Activated CD4-positive, CD25-positive, alpha-beta regulatory T cell treated with anti-CD3 and anti-CD28 coated beads, Interleukin-2, amount 50 U/mL, for 24 hours (primary cell): ENCODE measurements around the gene NLRP13.

Experiments
- ATAC-seq, 2 donors: fragments of 150-1000 bp; cut with Tn5 transposase; one replicate each; pipeline ENCODE4 v1.10.0; 2021; ENCODE audit warnings: mild to moderate bottlenecking in 1 of 2, moderate library complexity in 1 of 2

Gene NLRP13

GRCh38 chr19:55898911-55899310 lies 33.2 kb downstream of the NLRP13 start:
- no peak for ATAC-seq

GRCh38 chr19:55882626-55883025 lies 49.5 kb downstream of the NLRP13 start:
- no peak for ATAC-seq

DNA sequence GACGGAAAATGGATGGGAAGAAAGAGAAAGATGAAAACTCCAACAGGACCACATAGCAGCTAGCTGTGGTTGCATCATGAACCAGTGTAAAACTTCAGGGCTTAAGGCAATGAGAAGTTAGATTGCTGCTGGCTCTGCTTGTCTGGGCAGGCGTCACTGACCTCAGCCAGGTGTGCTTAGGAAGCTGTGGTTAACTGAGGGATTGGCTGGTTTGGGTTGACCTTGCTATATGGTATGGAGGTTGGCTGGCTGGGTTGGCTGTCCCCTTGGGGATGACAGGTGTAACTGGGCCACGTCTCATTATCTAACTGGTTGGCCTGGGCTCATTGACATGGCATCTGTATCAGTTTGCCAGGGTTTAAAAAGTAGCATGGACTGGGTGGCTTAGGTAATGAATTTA lies 54.9 kb downstream of the NLRP13 start:
- ATAC-seq, result no peak

- ATAC-seq, result no peak
Observed at GRCh38 chr19:55870736-55871135, 61.4 kb downstream of the NLRP13 start.

- ATAC-seq, result no peak
Observed at GRCh38 chr19:55867101-55867500, 65.0 kb downstream of the NLRP13 start.

GRCh38 chr19:55866521-55866920 lies 65.6 kb downstream of the NLRP13 start:
- no peak for ATAC-seq

- ATAC-seq, result no peak
Observed at GRCh38 chr19:55858969-55859368, 73.2 kb downstream of the NLRP13 start.

DNA sequence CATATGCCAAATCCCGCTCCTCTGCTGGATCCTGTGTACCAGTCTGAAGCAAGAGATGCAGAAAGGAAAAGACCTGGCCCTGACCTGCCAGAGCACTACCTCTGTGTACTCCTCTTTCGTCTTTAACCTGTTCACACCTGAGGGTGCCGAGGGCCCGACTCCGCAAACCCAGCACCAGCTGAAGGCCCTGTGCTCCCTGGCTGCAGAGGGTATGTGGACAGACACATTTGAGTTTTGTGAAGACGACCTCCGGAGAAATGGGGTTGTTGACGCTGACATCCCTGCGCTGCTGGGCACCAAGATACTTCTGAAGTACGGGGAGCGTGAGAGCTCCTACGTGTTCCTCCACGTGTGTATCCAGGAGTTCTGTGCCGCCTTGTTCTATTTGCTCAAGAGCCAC lies 73.7 kb downstream of the NLRP13 start:
- no peak for ATAC-seq

DNA sequence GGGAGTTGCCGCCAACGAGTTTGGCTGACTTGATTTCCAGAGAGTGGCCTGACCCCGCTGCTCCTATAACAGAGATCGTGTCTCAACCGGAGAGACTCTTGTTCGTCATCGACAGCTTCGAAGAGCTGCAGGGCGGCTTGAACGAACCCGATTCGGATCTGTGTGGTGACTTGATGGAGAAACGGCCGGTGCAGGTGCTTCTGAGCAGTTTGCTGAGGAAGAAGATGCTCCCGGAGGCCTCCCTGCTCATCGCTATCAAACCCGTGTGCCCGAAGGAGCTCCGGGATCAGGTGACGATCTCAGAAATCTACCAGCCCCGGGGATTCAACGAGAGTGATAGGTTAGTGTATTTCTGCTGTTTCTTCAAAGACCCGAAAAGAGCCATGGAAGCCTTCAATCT lies 74.2 kb downstream of the NLRP13 start:
- no peak for ATAC-seq

DNA sequence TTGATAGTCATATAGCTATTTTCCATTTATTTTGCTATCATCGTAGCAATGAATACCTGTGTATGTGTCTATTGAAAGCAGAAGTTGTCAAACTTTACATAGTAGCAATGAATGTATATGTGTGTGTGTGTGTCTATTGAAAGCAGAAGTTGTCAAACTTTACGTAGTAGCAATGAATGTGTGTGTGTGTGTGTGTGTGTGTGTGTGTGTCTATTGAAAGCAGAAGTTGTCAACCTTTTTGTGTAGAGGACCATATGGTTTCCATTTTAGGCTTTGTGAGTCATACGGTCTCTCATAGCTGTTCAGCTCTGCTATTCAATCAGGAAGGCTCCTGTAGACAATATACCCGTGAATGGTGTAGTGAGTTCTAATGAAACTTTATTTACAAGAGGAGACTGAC lies 75.0 kb downstream of the NLRP13 start:
- no peak for ATAC-seq

DNA sequence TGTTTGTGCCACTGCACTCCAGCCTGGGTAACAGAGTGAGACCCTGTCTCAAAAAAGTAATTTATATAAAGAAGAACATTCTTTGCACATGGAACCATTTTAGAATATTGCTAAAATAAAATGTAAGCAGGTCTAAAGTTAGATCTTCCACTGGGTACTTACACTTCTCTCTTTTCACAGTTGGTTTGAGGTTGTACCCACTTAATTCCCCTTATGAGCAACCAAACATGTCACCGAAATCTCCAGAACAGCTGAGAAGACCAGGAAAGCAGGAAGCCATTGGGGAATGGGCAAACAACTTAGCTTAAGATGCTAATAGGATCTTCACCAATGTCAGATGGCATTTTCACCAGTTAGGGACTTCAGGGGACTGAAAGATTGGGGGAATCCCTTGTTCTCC lies 77.0 kb downstream of the NLRP13 start:
- ATAC-seq, result no peak
